ENCODE measurements around the gene EPG5. TPM values are rescaled to one million over a fixed set of nuclear protein-coding genes. Genes with fewer than 3 reads are reported as not detected.
"Not testable (repeated sequence)": the region's sequence is repeated elsewhere in the genome, so short reads cannot be mapped to it uniquely, and the experiment has no call there.

The EPG5 gene
- total RNA-seq, 1 experiment from 2014 or later: 5.8 TPM

DNA sequence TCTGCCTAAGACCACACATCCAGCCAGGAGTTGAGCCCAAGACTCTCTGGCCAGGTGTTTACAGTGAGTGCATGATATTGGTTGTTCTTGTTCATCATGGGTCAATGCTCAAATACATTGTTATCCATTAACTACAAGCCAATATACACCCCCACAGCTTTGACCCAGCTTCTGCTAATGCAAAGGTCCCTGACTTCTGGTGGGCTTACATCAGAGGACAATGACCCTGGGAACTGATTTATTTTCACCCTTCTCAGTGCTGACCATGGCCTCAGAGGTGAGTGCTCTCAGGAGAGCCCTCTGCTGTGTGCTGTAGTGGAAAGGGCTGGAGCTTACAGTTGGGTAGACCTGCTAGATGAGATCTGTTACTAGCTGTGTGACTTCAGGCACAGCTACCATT, 152.4 kb downstream of the EPG5 start:
- DNase-seq (ENCODE audit: low spot score): not testable (repeated sequence)

DNA sequence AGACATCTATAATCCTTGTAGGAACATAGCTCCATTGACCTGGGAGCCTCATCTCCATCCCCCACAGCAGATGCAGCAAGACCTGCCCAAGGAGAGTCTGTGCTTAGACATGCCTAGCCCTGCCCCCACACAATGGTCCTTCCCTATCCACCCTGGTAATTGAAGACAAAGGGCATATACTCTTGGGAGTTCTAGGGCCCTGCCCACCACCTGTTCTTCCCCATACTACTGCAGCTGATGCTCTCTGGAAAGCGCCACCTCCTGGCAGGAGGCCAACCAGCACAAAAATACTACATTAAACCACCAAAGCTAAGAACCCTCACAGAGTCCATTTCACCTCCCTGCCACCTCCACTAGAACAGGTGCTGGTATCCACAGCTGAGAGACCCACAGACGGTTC, 160.0 kb downstream of the EPG5 start:
- not testable (repeated sequence) for DNase-seq (ENCODE audit: low spot score)

DNA sequence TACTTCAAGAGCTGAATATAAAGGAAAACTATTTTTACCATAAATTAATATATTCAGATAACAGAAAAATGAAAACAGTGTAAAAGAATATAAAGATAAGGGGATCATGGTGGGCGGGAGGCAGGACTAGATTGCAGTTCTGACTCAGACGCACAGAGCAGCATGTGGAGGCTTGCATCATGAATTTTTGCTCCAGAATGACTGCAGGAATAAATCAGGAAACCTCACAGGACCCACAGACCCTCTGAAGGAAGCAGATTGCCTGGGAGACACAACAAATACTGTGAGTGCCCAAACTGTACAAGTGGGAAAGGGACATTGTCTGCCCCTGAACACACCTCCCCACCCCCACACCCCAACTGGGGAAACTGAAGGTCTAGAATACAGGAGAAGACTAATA, 160.9 kb downstream of the EPG5 start:
- DNase-seq (ENCODE audit: low spot score): no peak

DNA sequence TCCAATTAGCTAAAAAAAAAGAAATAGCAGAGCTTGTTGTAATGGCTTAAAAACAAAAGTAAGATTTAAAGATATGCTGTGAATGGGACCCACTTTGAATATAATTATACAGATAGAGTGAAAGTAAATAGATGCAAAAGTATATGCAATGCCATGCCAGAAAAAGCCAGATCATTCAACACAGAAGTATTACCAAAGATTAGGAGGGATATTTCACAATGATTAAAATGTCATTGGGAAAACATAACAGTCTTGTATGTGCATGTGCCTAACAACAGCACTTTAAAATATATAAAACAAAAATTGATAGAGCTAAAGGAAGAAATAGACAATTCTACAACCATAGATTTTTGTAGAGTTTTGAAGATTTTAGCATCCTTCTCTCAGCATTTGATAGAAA, 161.6 kb downstream of the EPG5 start:
- no peak for DNase-seq (ENCODE audit: low spot score)

DNA sequence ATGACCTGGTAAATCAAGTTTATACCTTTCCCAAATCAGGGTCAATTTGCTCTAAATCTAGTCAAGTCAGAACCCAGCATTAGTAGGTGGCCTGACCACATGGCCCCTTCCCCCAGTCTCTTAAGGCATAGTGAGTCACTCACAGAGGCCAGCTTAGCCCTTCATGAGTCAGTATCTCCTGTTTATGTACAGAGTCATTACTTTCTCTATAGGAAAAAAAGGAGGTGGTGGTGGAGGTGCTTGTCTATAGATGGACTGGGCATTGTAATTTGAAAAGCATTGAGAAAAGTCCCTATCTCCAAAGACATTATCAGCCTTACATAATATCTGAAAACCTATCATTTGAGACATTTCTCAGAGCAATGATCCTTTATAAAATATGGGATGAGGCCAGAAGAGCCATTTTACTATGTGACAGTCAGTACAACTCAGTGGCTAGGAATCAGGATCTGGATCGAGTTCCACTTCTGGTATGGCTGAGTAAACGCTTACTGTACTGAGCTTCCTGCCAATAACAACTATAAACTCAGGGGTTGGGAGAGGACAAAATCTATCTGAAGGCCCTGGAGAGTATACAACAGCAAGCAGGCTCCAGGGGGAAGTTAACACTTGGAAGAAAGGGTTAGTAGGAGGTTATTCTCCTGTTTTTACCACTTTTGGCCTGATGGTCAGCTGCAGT, 164.2 kb downstream of the EPG5 start:
- DNase-seq (ENCODE audit: low spot score): peak; percentile 96

DNA sequence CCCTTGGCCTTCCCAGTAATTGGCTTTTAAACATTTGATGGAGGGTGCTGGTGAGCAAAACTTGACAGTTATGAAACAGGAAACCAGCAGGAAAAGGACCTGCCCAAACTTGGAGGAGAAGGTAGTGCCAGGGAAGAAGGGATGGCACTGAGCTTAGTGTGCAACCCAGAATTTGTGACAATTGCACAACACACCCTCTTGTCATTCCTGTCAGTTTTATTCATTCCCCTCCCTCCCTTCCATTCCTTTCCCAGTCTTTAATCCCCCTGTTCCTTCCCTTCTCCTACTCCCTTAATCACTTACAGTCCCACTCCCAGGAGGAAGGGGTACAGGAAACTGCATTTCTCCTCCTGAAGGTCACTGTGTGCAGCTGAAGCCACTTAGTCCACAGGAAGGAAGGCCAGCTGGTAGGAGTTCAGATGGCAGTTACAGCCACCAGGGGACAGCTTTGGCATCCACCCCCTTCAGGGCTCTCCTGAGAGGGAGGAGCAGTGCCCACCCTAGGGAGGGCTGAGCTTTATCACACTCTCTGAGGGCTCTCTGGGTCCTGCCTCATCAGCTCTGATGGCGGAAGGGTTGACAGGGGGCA, 165.6 kb downstream of the EPG5 start:
- no peak for DNase-seq (ENCODE audit: low spot score)

Other genes starting within 250 kb of the EPG5 start
- gene SLC14A1, start 243.1 kb downstream of the EPG5 start, total RNA-seq (2014; rRNA removed; shearing (Covaris generic)): 257 and 276 TPM in 2 replicates
- gene SIGLEC15, start 141.7 kb downstream of the EPG5 start, total RNA-seq (2014; rRNA removed; shearing (Covaris generic)): 3.4 and 3.5 TPM in 2 replicates
- gene PSTPIP2, start 104.9 kb upstream of the EPG5 start, total RNA-seq (2014; rRNA removed; shearing (Covaris generic)): 0.08 TPM in 1 of 2 replicates, not detected in the other
- 836 and 860 TPM in 2 replicates for gene ATP5F1A, start 131.0 kb upstream of the EPG5 start, total RNA-seq (2014; rRNA removed; shearing (Covaris generic))
- 129 and 133 TPM in 2 replicates for gene HAUS1, start 137.1 kb upstream of the EPG5 start, total RNA-seq (2014; rRNA removed; shearing (Covaris generic))

Data from H4 (cell line).